ENCODE data around the gene RAB31.

- TF ChIP-seq GATA2 (IDR thresholded peaks at IDR 0.05; ENCODE audit: low read depth, low read length) = no peak
- no peak for TF ChIP-seq GATA3 (IDR thresholded peaks at IDR 0.05; ENCODE audit: low read depth, low read length)
Observed at GRCh38 chr18:9820719-9821118, 112.6 kb downstream of the RAB31 start.
